GM19328 (cell line): ENCODE data around the gene SCNM1.

Experiments
- ATAC-seq: cut with Tn5 transposase; IDR thresholded peaks from one replicate; pipeline ENCODE4 v1.9.1; 2021; ENCODE audit warnings: mild to moderate bottlenecking, moderate library complexity; ENCODE audit not compliant: unreplicated experiment

The SCNM1 gene

GRCh38 chr1:151165738-151166504 is at the start of gene SCNM1, which contains the start of gene LYSMD1:
SCNM1 (plus strand) TSS chr1:151166144; CDS start chr1:151166153, 9 bp downstream.
LYSMD1 (minus strand) TSS chr1:151165902; CDS start chr1:151165258, 644 bp downstream.
- peak; percentile 85 for ATAC-seq

- no peak for ATAC-seq
Measured at GRCh38 chr1:151124763-151125403, 41.1 kb upstream of the SCNM1 start.

- no peak for ATAC-seq
Measured at GRCh38 chr1:151128800-151129199, 37.1 kb upstream of the SCNM1 start.

DNA sequence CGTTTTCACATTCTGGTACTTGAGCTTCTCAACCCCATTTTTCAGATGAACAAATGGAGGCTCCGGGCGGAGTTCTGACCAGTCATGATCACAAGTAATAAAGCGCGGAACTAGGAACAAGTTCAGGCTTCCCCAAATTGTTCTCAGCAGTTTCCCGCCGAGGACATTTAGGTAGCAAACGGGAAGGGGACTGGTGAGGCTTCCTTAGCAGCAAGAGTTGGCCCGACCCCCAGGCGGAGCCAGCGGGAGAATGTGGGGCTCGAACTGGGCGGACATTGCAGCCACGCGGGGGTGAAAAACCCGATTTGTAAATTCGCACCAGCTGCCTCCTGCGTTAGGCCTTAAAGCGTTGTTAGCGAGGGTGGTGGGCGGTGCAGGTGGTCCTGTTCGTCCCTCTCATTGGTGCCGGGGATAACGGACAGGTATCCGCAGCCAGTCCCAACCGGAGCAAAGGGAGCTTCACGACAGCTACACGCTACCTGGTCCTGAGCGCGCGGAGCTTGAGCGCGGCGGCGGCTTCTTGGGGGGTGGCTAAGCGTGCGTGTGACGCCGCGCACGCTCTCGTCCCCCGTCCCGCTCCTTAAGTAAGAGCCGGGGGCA is 34.9 kb upstream of the SCNM1 start:
- ATAC-seq, result no peak

GRCh38 chr1:151131701-151132334 is 34.1 kb upstream of the SCNM1 start:
- ATAC-seq, result no peak

DNA sequence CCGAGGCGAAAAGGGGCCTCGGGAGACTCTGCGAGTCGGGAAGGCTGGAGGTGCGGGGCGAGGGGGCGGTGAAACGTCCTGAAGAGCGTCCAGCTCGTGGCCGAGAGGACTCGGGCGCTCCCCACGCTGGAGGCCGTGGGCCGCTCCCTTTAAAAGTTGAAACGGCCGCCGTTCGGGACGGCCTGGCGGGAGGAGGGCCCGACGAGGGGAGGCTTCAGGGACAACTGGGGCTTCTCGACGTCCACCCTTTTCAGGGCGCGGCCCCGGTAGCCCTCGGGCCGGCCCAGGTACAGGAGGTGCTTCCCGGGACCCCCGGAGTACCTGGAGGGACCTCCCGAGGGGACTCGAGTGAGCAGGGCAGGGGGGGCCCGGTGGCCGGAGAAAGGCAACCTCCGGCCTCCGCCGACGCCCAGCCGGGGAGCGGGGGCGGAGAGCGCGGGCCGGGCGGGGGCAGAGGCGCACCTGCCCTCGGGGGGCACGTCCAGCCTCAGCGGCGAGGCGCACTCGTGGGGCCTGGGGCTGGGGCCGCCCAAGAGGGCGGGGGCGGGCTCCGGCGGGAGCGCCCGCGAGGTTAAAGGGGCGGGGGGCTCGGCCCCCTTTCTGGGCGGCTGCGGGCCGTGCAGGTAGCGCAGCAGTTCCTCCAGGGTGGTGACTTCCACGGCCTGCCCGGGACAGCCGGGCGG is 33.5 kb upstream of the SCNM1 start:
- no peak for ATAC-seq

DNA sequence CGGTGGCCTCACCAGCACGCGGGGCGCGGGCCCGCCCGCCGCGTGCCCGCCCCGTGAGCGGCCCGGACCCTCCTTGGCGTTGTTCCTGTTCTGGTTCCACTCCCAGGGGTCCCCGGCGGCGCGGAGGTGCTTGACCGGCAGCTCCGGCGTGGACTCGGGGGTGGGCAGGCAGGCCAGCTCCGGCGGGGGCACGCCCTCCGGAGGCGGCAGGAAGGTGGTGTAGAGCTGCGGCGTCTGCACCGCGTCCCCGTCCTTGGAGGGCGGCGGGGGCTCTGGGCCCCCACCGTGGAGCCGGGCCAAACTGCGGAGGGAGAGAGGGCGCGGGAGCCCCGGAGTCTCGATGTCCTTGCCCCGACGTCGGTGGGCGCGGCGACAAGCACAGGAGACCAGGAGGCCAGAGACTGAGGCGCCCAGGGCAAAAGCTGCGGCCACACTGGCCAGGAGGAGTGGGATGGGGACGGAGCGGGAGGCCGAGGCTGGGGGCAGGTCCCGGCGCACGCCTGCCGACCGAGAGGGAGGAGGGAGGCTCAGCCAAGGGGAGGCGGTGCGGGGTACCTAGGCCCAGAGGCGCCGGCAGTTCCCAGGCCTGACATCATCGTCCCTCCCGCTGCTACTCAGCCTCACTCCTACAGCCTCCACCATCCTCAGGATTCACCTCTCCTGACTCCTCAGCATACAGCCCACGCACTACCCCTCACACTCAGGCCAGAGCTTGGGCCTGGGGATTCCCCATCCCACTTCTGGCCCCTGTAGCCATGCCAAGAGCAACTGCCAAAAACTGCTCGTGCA is 32.7 kb upstream of the SCNM1 start:
- ATAC-seq, result no peak

GRCh38 chr1:151134396-151134795 is 31.5 kb upstream of the SCNM1 start:
- ATAC-seq, result no peak

GRCh38 chr1:151134991-151135390 is 31.0 kb upstream of the SCNM1 start:
- no peak for ATAC-seq

GRCh38 chr1:151135433-151136385 is 30.2 kb upstream of the SCNM1 start:
- no peak for ATAC-seq

DNA sequence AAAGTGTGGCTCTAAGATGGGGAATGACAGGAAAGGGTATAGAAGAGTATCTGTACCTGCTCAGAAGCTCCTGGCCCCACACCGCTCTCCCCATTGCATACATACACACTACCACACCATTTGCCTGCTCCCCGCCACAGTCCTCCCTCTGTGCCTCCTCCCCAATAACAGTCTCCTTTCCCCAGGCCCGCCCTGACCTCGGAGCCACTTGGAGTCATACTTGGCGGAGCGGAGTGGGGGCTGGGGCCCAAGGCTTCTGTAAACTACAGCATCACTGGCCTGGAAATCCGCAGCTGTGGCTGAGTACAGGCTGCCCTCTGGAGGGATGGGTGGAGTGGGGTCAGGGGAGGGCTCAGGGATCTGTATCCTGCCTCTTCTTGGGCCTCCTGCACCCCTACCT is 28.2 kb upstream of the SCNM1 start:
- ATAC-seq, result no peak

- ATAC-seq, result no peak
Measured at GRCh38 chr1:151142411-151143056, 23.4 kb upstream of the SCNM1 start.

- ATAC-seq, result no peak
Measured at GRCh38 chr1:151143057-151143435, 22.9 kb upstream of the SCNM1 start.

- ATAC-seq, result no peak
Measured at GRCh38 chr1:151143986-151144385, 22.0 kb upstream of the SCNM1 start.

GRCh38 chr1:151144474-151145303 is 21.3 kb upstream of the SCNM1 start:
- ATAC-seq, result no peak

DNA sequence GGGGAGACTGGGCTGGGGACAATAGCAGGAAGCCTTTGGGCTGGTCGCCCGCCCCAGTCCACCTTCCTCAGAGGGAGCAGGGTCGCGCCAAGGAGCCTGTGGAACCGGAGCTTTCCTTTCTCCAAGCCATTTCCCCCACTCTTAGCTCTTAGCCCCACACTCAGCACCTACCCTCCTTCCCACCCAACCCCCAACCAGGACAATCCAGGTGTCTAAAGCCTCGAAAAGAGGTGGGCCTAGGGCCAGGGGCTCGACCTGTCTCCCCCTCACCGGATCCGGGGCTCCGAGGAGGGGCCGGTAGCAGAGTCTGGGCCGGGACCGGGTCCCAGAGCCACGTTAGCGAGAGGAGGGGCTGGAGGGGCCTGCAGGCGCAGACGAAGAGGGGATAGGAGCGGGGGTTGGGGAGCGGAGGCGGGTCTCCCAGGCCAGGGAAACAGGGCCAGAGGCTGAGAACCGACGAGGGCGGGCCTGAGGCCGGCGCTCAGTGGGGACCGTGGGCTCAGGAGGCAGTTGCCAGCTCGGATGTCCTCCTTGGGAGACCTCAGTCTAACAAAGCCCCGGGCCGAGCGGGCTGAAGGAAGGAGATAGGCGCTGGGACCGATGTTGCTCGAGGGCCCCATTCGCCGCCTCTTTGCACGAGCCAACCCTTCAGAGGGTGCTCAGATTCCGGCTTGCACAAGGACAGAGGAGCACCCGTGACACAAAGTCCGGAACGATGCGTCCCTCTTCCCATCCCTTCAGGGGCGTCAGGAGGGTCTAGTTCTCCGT is 20.5 kb upstream of the SCNM1 start:
- ATAC-seq, result no peak

GRCh38 chr1:151146072-151146411 is 19.9 kb upstream of the SCNM1 start:
- ATAC-seq, result no peak
